Hematopoietic multipotent progenitor cell treated with erythropoietin and hydrocortisone succinate and interleukin-3 and kit ligand, for 6 days (in vitro differentiated cells): ENCODE measurements around the gene PRR23A.
"Not testable (repeated sequence)": the region's sequence is repeated elsewhere in the genome, so short reads cannot be mapped to it uniquely, and the experiment has no call there.

Source experiments
- DNase-seq: peaks from one replicate; pipeline ENCODE4 v3.0.0-alpha.2; 2015

PRR23A gene

GRCh38 chr3:139006051-139006716 lies at the start of gene PRR23A:
Gene PRR23A, minus strand, starts transcription at chr3:139006268. Its CDS starts 0 bp downstream, at chr3:139006268.
- no peak for DNase-seq

GRCh38 chr3:139052802-139053600 lies 46.9 kb upstream of the PRR23A start:
- no peak for DNase-seq

GRCh38 chr3:139044366-139045210 lies 38.5 kb upstream of the PRR23A start, which contains the start of gene PRR23C:
Gene PRR23C, minus strand, starts transcription at chr3:139044892. Its CDS starts 272 bp downstream, at chr3:139044620.
- no peak for DNase-seq

DNA sequence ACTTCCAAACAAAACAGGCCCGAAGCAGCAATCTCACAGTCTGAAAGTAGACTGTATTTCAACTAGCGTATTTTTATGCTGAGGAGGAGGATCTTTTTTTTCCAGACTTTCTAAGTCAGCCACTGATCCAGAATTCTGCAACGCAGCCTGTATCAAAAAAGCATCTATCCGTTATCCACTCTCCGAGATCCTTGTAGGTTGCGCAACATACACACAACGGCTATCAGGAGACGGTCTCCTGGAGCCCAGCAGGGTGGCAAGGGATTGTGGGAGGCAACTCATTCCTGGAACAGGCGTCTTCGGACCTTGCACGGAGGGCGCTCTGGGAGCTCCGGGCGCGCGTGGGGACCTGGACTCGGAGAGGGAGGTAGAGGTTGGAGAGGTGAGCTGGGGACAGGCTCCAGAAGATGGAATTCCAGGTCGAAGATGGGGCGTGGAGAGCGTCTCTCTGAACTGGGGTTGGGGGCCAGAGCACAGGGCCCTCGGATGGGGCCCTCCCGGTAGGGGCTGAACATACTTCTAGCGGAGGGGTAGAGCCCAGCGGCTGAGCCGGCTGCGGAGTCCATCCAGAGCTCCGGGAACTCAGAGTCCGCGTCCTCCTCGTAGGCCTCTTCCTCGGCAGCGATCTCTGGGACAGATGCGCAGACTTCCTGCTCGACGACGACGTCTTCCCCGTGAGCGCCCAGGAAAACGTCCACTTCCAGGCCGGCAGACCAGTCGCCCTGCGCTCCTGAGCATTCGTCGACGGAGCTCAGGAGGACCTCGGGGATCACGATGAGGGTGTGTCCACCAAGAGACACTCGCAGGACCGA lies 37.7 kb upstream of the PRR23A start:
- no peak for DNase-seq

- DNase-seq = no peak
Observed at GRCh38 chr3:139037478-139037877, 31.4 kb upstream of the PRR23A start.

- DNase-seq = no peak
Observed at GRCh38 chr3:139032326-139033002, 26.4 kb upstream of the PRR23A start.

DNA sequence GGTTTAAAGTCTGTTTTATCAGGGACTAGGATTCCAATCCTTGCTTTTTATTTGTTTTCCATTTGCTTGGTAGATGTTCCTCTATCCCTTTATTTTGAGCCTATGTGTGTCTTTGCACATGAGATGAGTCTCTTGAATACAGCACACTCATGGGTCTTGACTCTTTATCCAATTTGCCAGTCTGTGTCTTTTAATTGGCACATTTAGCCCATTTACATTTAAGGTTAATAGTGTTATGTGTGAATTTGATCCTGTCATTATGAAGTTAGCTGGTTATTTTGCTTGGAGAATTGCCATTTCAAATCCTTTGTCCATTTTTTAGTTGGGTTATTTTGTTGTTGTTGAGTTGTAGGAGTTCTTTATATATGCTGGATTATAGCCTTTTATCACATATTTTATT lies 24.5 kb upstream of the PRR23A start:
- DNase-seq = not testable (repeated sequence)

DNA sequence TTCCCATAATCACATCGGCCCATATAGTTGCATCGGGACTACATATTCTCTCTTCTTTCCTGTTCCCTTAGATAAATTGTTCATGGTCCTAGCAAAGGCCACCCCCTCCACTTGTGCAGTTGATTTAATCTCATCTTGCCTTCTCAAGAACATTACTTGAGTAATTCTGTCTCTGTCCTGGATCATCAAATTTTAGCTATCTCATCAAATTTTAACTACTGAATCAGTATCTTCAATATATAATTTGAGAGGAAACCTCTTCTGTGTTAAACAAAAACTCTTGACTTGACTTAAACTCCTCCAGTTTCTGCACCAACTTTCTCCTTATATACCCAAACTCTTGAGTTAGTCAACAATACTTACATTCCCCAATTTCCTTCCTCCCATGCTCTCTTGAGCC lies 18.9 kb upstream of the PRR23A start:
- no peak for DNase-seq

DNA sequence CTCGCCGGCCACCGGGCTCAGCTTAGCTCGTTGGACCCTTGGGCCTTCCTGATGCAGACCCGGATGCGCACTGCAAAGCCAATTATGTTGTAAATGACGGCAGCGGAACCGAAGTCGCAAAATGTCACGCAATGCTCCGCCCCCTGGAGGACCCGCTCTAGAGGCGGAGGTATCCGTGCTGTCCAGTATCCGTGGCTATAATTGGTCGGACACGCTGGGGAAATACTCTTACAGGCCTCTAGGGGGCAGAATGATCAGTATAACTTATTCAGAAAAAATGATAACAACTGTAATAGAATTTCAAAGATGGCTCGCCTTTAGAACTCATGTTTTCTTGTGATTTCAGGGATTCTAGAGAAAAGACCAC lies 14.8 kb upstream of the PRR23A start, which contains the start of gene PRR23B:
PRR23B (minus strand) TSS at position 59 of the 367 bp plus-strand sequence. CDS start 265 bp downstream, outside the sequence.
- DNase-seq = peak; percentile 21

DNA sequence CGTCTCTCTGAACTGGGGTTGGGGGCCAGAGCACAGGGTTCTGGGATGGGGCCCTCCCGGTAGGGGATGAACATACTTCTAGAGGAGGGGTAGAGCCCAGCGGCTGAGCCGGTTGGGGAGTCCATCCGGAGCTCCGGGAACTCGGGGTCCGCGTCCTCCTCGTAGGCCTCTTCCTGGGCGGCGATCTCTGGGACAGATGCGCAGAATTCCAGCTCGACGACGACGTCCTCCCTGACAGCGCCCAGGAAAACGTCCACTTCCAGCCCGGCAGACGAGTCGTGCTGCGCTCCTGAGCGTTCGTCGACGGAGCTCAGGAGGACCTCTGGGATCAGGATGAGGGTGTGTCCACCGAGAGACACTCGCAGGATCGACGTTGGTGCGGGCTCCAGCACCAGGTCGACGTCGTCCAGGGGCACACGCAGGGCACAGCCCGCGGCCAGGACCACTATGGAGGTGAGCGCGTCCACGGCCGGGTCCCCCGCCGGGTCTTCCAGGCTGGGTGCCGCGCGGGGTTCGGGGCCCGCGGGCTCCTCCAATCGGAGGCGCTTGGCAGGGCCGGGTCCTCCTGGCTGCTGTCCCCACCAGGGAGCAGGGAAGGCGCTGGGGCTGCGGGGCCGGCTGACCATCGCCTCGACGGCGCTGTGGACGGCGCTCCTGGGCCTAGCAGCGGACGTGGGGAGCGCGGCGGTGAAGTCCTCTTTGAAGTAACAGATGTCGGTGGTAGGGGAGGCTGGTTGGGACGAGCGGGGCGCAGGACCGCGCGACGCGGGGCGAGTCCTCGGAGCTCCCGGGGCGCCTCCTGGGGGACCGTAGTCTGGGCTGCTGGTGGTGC lies 14.2 kb upstream of the PRR23A start:
- DNase-seq = no peak

DNA sequence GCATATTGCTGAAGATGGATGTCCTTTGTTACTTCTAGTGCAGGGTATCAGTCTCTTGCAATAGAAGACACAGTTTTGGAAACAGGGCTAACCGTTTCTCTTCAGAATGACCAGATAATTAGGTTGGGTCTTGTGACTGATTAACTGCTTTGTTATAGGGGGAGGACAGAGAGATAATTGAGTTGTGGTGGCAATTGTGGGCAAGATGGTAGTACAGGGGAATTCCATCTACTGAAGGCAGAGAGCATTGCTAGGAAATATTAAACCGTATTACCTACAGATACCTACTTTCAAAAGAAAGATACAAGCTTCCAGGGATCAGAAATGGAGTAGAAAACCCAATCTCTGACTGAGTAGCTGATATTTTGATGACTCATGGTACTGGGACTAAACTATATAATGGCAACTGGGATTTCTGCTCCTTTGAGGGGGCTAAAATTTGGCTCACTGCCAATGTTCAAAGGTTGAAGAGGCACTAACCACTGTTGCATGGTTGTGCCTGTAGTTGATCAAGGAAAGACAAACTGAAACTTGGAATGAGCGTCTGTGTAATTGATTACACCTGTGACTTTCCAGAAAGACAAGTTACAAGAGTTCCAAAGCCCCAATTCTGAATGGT lies 10.5 kb upstream of the PRR23A start:
- DNase-seq = no peak

DNA sequence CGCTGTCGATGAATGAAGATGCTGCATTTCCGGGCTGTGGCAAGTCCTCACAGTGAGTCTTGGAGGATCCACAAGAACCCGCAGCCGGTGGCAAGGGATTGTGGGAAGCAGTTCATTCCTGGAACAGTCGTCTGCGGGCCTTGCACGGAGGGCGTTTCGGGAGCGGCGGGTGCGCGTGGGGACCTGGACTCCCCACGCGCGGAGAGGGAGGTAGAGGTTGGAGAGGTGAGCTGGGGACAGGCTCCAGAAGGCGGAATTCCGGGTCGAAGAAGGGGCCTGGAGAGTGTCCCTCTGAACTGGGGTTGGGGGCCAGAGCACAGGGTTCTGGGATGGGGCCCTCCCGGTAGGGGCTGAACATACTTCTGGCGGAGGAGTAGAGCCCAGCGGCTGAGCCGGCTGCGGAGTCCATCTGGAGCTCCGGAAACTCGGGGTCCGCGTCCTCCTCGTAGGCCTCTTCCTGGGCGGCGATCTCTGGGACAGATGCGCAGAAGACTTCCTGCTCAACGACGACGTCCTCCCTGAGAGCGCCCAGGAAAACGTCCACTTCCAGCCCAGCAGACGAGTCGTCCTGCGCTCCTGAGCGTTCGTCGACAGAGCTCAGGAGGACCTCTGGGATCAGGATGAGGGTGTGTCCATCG lies 593 bp downstream of the PRR23A start:
- DNase-seq = no peak

DNA sequence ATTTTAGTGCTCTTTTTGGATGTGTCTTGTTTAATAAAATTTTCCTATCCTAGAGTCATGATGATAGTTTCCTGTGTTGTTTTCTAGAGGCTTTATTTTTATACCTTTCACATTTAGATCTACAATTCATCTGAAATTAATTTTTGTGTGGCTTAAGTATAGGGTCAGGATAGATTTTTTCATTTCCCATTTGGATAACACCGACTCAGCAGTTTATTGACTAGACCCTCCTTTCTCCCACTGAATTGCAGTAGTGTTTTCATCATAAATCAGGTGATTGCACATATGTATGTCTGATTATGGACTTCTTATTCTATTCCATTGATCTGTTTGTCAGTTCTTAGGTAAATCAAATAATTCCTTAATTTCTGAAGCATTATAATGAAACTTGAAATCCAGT lies 10.4 kb downstream of the PRR23A start:
- no peak for DNase-seq

DNA sequence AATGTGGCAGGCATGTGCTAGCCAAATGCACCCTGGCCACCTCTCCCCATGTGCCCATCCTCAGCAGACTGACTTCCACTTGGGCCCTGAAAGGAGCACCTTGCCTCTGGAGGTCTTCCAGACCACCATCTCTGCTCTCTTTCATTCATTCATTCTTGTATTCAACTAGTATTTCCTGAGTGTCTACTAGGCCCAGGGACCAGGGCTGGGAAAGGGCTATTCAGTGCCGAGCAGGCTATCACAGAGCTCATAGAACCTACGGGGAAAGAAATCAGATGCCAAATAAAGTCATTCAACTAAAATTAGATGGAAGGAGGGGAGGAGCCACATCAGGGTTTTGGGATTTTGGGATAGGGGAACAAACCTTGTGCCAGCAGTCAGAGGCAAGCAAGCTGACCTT lies 18.9 kb downstream of the PRR23A start:
- no peak for DNase-seq

DNA sequence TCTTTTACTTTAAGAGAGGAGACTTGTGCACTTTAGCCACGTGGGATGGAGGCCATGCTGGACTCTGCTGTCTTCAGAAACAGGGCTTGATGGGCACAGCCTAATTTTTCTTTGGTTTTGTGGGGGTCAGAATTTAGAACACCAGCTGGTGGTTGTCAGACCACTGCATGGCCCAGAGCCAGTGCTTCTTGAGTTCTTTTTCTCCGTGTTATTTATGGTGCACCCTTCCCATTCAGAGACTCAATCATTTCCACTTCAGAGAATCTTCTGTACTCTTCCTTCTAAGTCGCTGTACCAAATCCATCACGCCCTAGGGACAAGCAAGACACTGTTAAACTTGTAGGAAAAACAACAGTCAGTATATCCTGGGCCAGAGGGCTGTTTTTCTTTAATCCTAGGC lies 20.1 kb downstream of the PRR23A start:
- no peak for DNase-seq

- no peak for DNase-seq
Observed at GRCh38 chr3:138984816-138985215, 21.3 kb downstream of the PRR23A start.

DNA sequence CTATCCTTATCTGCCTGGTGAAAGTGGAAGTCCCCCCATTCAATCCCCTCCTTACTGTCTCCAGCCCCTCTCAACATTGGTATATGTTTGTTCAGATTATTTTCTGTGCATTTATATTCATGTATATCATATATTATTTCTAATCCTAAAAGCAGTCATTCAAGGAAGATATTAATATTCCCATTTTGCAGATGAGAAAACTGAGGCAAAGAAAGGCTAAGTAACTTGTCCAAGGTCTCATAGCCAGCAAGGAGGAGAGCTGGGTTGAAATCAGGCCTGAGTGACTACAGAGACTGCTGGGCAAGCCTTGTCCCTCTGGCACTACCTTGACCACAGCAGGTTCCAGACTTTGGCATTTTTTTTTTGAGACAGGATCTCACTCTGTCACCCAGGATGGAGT lies 30.0 kb downstream of the PRR23A start:
- no peak for DNase-seq

GRCh38 chr3:138975351-138975750 lies 30.7 kb downstream of the PRR23A start:
- no peak for DNase-seq

GRCh38 chr3:138974462-138974861 lies 31.6 kb downstream of the PRR23A start:
- DNase-seq = peak; percentile 10

- no peak for DNase-seq
Observed at GRCh38 chr3:138972941-138973340, 33.1 kb downstream of the PRR23A start.
